Hematopoietic multipotent progenitor cell treated with erythropoietin and hydrocortisone succinate and interleukin-3 and kit ligand, for 8 days (in vitro differentiated cells): Measurements from ENCODE around the gene TLX1.

Experiments
- DNase-seq: peaks from one replicate; pipeline ENCODE4 v3.0.0-alpha.2; 2015

TLX1 gene

GRCh38 chr10:101112799-101113594 is 18.1 kb upstream of the TLX1 start:
- no peak for DNase-seq

DNA sequence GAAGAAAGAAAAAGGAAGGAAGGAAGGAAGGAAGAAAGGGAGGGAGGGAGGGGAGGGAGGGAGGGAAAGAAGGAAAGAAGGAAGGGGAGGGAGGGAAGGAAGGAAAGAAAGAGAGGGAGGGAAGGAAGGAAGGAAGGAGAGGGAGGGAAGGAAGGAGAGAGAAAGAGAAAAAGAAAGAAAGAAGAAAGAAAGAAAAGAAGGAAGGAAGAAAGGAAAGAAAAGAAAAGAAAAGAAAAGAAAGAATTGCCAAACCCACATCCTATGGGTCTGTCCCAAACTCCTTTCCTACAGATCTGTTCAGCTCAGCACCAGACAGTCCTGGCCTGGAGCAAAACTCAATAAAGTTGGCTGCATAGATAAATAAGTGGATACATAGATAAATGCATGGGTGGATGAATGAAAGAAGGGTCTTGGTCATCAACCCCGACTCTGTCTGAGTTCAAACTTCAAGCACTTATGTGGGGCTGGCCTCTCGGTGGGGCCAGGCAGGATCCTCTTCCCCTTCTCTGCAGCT is 17.2 kb upstream of the TLX1 start:
- no peak for DNase-seq

- DNase-seq, result no peak
These were observed 16.5 kb upstream of the TLX1 start for GRCh38 chr10:101114646-101115045.

DNA sequence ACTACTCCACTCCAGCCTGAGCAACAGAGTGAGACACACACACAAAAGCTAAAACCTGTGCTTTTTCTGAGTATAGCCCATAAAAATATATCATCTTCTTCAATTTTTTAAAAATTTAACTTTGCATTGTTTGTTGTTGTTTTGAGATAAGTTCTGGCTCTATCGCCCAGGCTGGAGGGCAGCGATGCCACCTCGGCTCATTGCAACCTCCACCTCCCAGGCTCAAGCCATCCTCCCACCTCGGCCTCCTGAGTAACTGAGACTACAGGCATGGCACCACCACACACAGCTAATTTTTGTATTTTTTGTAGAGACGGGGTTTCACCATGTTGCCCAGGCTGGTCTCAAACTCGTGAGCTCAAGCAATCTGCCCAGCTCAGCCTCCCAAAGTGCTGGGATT is 14.3 kb upstream of the TLX1 start:
- no peak for DNase-seq

- no peak for DNase-seq
These were observed 13.1 kb upstream of the TLX1 start for GRCh38 chr10:101118031-101118430.

DNA sequence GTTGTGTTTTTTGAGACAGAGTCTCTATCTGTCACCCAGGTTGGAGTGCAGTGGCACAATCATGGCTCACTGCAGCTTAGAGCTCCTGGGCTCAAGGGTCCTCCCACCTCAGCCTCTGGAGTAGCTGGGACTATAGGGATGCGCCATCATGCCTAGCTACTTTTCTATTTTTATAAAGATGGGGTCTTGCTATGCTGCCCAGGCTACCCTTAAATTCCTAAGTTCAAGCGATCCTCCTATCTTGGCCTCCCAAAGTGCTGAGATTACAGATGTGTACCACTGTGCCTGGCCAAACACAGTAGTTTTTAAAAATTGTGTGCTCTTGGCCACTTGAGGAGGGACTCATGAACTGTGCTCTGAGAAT is 10.6 kb upstream of the TLX1 start:
- no peak for DNase-seq

- no peak for DNase-seq
These were observed 10.0 kb upstream of the TLX1 start for GRCh38 chr10:101120884-101121653.

DNA sequence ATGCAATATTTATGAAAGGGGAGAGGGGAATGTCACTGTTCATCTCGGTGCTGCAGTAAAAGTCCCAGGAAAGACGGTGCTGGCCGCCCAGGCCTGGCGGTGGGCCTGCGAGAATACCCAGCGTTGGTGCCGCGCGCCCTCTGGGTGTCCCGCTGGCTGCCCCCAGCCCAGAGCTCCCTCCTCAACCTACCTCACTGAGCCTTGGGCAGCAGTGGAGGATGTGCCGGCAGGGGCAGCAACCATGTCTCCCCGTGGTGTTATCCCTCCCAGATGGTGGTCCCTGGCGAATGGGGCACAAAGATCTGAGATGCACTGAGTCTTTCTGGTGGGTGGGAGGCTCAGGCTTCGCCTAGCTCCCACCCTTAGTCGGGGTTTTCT is 9.5 kb upstream of the TLX1 start:
- DNase-seq, result no peak

GRCh38 chr10:101122270-101123084 is 8.6 kb upstream of the TLX1 start:
- DNase-seq, result no peak

DNA sequence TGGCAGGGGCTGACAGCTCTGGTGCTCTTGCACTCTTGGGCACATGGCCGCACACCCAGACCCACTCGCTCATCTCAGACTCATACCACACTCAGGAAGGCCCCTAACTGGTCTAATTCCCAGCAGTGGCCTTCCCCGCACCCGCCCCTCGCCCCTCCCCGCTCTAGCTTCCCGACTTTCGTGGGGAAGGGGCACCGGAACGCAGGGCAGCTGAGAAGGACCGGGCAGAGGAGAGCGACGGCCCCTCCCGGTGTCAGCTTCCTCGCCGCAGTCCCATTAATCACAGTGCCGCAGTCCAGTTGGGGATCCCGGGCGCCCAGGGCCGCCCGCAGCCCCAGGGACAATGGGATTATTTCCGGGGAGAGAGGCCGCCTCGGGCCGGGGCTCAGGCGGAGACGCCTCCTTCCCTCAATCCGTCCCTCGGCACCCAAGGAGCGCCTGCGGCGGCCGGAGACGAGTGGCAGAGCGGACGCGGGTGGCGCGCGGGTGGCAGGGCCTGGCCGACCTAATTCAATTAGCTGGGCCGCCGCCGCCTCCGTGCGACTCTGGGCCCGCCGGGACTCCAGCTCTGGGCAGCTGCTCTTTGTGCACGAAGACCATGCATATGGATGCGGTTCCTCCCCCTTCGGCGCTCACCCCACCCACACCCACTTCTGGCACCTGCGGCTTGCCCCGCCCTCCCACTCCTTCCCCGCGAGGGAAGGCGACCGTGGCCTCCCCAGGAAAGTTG is 7.8 kb upstream of the TLX1 start:
- DNase-seq, result no peak

- no peak for DNase-seq
These were observed 7.1 kb upstream of the TLX1 start for GRCh38 chr10:101123815-101124617.

DNA sequence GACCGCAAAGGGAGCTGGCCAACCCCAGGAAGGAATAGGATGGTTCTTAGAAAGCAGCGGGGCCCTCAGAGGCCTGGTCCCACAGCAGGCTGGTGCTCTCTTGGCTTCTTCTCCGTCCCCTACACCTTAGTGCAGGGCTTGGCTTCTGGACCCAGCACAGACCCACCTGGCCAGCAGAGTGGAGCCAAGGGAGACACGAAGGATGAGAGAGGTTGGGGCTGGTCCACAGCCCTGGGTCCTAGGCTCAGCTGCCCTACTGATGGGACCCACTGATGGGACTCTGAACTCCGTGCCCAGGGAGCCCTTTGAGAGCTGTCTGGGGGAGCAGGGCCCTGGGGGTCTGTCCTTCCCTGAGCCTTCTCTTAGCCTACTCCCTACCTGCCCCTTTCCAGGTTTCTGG is 6.2 kb upstream of the TLX1 start:
- no peak for DNase-seq

DNA sequence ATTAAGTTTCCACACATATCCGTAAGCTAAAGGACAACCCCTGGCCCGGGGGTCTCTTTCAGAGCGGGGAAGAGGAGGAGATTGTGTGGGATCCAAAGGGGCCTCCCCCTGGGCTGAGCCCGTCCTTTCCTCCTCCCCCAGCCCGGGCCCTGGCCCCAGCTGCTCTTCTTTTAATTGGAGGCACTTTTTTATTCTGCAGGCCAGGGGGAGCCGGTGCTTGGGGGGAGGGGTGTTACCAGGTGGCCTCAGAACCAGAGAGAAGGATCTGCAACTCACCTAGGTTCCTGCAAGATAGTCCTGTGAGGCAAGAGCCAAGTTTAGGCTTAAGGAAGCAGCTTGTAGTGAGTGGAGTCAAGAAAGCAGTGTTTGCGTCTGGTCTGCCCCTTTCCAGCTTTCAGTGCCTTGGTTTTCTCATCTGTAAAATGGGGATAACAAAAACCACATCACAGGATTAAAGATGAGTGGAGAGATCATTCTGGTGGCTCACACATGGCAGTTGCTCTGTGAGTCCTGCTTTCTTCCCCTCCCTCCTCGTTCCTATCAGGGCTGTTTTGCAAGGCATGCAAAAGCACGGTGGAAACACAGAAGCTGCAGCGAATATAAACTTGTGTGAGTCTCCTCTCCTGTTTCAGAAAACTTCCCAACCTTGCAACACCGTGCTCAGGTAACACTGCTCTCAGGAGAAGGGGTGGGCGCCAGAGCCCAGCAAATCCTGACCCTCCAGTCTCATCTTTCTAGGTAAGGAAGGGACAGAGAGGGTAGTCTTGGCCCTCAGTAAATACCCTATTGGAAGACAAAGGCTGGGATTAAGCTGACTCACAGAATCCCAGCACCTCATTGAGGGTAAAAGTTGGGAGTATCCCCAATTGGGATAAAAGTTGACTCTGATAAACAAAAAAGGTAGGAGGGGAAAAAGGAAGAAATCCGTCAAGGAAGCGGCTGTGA is 4.1 kb upstream of the TLX1 start:
- no peak for DNase-seq

- no peak for DNase-seq
These were observed 959 bp upstream of the TLX1 start for GRCh38 chr10:101130141-101130540.

DNA sequence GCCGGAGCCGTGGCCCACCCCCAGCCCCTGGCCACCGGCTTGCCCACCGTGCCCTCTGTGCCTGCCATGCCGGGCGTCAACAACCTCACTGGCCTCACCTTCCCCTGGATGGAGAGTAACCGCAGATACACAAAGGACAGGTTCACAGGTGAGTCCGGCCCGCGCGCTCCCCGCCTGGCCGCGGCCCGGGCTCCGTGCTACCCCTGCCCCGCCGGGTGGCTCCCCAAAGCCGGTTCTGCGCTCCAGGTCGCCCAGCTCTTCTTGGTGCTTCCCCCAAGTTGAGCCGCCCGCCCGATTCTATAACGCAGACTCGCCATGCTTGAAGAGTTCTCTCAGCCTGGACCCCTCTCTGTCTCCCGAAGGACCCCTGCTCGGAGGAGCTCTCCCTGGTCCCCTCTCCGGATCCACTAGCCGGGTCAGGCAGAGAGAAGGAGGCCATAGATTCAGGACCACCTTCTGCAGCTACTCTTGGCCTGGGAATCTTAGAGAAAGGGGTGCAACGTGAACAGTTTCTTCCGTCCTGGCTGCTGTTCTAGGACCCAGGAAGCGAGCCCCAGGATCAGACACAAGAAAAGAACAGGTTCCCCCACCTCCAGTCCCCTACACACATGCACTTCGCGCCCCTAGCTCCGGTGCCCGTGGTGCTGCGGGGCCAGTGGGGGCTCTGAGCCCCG is 999 bp downstream of the TLX1 start:
- DNase-seq, result no peak

- DNase-seq, result no peak
These were observed 1.8 kb downstream of the TLX1 start for GRCh38 chr10:101132636-101133473.

GRCh38 chr10:101133489-101134298 is 2.6 kb downstream of the TLX1 start:
- no peak for DNase-seq
